Measurements from ENCODE around the gene GINS1. TPM values are rescaled to one million over a fixed set of nuclear protein-coding genes. Genes with fewer than 3 reads are reported as not detected.

The GINS1 gene
- total and polyA plus RNA-seq, 2 donors (not counting 1 experiment from before 2014, with no cell fraction given): 0.61 to 2.0 TPM

DNA sequence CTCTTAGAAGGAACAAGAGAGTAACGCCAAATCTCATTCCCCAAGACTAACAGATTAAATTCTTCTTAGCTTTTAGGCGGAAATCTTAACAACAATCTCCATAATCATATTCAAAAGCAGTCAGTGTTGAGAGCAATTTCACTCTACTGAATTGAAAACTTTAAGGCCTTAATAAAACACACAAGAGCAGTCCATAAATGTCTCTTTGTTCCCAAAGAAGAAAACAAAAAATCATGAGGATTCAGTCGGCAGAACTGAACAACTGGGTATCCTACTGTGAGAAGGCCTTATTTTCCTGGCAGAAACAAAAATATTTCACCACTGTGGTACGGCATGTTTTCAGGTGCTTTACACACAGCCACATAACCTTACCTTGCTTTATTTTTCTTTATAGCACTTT lies 31.2 kb upstream of the GINS1 start:
- TF ChIP-seq CTCF (IDR thresholded peaks at IDR 0.05): no peak
- TF ChIP-seq EZH2 (IDR thresholded peaks at IDR 0.05; ENCODE audit: borderline replicate concordance, insufficient read depth, low read depth, low read length, poor library complexity, severe bottlenecking): no peak
- Histone ChIP-seq H2AFZ (ENCODE audit: insufficient read depth, low read depth, low read length, poor library complexity, severe bottlenecking) (no peak overlapping the region), H4K20me1 (ENCODE audit: control insufficient read depth, insufficient read depth, low read length, poor library complexity, severe bottlenecking) (peaks cover 27% of the 10 kb centered on the region), H3K9me3 (ENCODE audit: control extremely low read depth in 1 of 3, control insufficient read depth in 2 of 3, insufficient read depth in 1 of 3, low read length in 2 of 3) (no peaks in the 10 kb centered on the region), H3K4me2 (replicated peaks; ENCODE audit: low read depth, low read length, poor library complexity, severe bottlenecking) (no peak overlapping the region), H3K79me2 (ENCODE audit: control insufficient read depth, insufficient read depth, low read length) (peaks cover 46% of the 10 kb centered on the region), H3K27me3 (replicated peaks in 1 of 4; ENCODE audit: control extremely low read depth in 1 of 4, control insufficient read depth in 3 of 4, insufficient read depth in 4 of 4, low read length in 3 of 4) (no peaks in the 10 kb centered on the region), H3K27ac (ENCODE audit: low read length in 2 of 2) (no peak overlapping the region), H3K9ac (ENCODE audit: low read length) (no peak overlapping the region), H3K4me3 (ENCODE audit: control extremely low read depth in 1 of 5, extremely low read depth in 1 of 5, insufficient read depth in 1 of 5, low read depth in 2 of 5, low read length in 4 of 5) (no peak overlapping the region), H3K36me3 (replicated peaks in 1 of 2; ENCODE audit: control extremely low read depth in 1 of 2, control insufficient read depth in 1 of 2, extremely low read depth in 1 of 2, insufficient read depth in 2 of 2, low read length in 1 of 2) (no peaks in the 10 kb centered on the region), H3K4me1 (ENCODE audit: control insufficient read depth in 2 of 2, insufficient read depth in 2 of 2, low read length in 2 of 2) (no peaks in the 10 kb centered on the region)
- intact Hi-C loops (cut with micrococcal nuclease): no loop called here
- Mint-ChIP-seq H3K9me3 (ENCODE audit: insufficient read depth) (no peaks in the 10 kb centered on the region), H3K27ac (no peak overlapping the region), H3K4me3 (no peak overlapping the region), H3K27me3 (no peaks in the 10 kb centered on the region), H3K4me1 (peaks cover 19% of the 10 kb centered on the region)
- CTCF ChIA-PET: no interaction called here
- ATAC-seq (ENCODE audit: low read depth) (no peak), DNase-seq (no peak)
- POLR2A ChIA-PET: no interaction called here
- 100% methylated on average over 3 of the region's 4 CpGs for WGBS (ENCODE audit: insufficient coverage)

GRCh38 chr20:25376886-25377285 lies 30.6 kb upstream of the GINS1 start:
- DNase-seq (no peak), ATAC-seq (ENCODE audit: low read depth) (no peak)
- H3K4me3 ChIP-seq (ENCODE audit: control extremely low read depth in 1 of 5, extremely low read depth in 1 of 5, insufficient read depth in 1 of 5, low read depth in 2 of 5, low read length in 4 of 5): no peak overlapping the region
- H3K27ac ChIP-seq (ENCODE audit: low read length in 2 of 2): no peak overlapping the region
- ChIA-PET POLR2A (no interaction called here), CTCF (no interaction called here)
- H3K4me1 ChIP-seq (ENCODE audit: control insufficient read depth in 2 of 2, insufficient read depth in 2 of 2, low read length in 2 of 2): no peaks in the 10 kb centered on the region
- peaks cover 31% of the 10 kb centered on the region for H4K20me1 ChIP-seq (ENCODE audit: control insufficient read depth, insufficient read depth, low read length, poor library complexity, severe bottlenecking)
- no peak overlapping the region for H3K9ac ChIP-seq (ENCODE audit: low read length)
- 86% methylated on average over 1 of the region's 2 CpGs for WGBS (ENCODE audit: insufficient coverage)
- Mint-ChIP-seq H3K27ac (no peak overlapping the region), H3K4me1 (peaks cover 13% of the 10 kb centered on the region), H3K4me3 (no peak overlapping the region), H3K9me3 (ENCODE audit: insufficient read depth) (no peaks in the 10 kb centered on the region), H3K27me3 (no peaks in the 10 kb centered on the region)
- intact Hi-C loops (cut with micrococcal nuclease): no loop called here
- no peak overlapping the region for H2AFZ ChIP-seq (ENCODE audit: insufficient read depth, low read depth, low read length, poor library complexity, severe bottlenecking)
- no peaks in the 10 kb centered on the region for H3K36me3 ChIP-seq (replicated peaks in 1 of 2; ENCODE audit: control extremely low read depth in 1 of 2, control insufficient read depth in 1 of 2, extremely low read depth in 1 of 2, insufficient read depth in 2 of 2, low read length in 1 of 2)
- H3K9me3 ChIP-seq (ENCODE audit: control extremely low read depth in 1 of 3, control insufficient read depth in 2 of 3, insufficient read depth in 1 of 3, low read length in 2 of 3): no peaks in the 10 kb centered on the region
- H3K79me2 ChIP-seq (ENCODE audit: control insufficient read depth, insufficient read depth, low read length): peaks cover 52% of the 10 kb centered on the region
- H3K27me3 ChIP-seq (replicated peaks in 1 of 4; ENCODE audit: control extremely low read depth in 1 of 4, control insufficient read depth in 3 of 4, insufficient read depth in 4 of 4, low read length in 3 of 4): no peaks in the 10 kb centered on the region
- TF ChIP-seq EZH2 (IDR thresholded peaks at IDR 0.05; ENCODE audit: borderline replicate concordance, insufficient read depth, low read depth, low read length, poor library complexity, severe bottlenecking) (no peak), CTCF (IDR thresholded peaks at IDR 0.05) (no peak)
- H3K4me2 ChIP-seq (replicated peaks; ENCODE audit: low read depth, low read length, poor library complexity, severe bottlenecking): no peak overlapping the region

Measured in B cell (primary cell).